NB4 (cell line): ENCODE data around the gene WFS1.

ENCODE experiments used
- MAX ChIP-seq: IDR thresholded peaks from 2 replicates; pipeline ENCODE4 v1.6.1; 2011; ENCODE audit warnings: low read depth, low read length
- MYC ChIP-seq: IDR thresholded peaks from 2 replicates; pipeline ENCODE4 v1.6.1; 2011; ENCODE audit warnings: low read depth, low read length
- POLR2A ChIP-seq: IDR thresholded peaks from 2 replicates; pipeline ENCODE4 v1.6.1; 2011; ENCODE audit warnings: mild to moderate bottlenecking; ENCODE audit not compliant: insufficient read length; ENCODE audit errors: extremely low read depth
- TF ChIP-seq, protein P1 (sequence below): IDR thresholded peaks from one replicate; pipeline ENCODE4 v1.5.1; 2012; ENCODE audit warnings: low read depth, low read length

DNA sequence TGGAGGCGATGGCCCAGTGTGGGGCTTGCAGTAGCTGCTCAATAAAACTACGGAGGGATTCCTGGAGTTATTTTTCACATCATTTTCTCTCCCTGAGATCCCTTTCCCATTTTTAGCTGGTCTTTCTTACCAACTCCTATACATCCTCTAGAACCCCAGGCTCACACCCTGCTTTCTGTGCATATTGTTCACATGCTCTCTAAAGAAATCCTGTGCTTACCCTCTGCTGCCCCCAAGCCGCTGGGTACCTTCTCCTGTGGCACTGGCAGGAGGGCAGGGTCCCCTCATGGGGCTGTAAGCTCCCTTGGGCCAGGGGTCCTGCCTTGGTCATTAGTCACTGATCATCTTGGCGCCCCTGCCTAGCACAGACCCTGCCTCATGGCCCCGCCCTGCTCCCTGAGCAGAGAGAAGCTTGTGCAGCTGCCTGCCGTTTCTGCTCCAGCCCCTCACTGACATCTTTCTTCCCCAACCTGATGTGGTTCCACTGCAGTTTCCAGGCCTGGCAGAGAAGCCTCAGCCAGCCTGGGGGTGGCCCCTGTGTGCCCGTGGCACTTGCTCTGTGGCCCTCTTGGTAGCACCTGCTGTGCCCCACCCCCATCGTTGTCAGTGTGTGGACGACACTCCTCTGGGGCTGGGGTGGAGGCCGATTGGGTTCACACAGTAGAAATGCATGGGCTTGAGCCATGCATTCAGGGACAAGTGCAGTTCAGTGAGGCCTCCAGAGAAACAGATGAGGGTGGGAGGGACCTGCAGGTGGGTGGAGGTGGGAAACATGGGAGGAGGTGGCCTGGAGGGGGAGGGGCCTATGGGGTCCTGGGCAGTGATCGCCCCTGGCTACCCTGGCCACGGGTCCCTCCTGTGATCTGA, 69.5 kb downstream of the WFS1 start:
- TF ChIP-seq, protein P1, sequence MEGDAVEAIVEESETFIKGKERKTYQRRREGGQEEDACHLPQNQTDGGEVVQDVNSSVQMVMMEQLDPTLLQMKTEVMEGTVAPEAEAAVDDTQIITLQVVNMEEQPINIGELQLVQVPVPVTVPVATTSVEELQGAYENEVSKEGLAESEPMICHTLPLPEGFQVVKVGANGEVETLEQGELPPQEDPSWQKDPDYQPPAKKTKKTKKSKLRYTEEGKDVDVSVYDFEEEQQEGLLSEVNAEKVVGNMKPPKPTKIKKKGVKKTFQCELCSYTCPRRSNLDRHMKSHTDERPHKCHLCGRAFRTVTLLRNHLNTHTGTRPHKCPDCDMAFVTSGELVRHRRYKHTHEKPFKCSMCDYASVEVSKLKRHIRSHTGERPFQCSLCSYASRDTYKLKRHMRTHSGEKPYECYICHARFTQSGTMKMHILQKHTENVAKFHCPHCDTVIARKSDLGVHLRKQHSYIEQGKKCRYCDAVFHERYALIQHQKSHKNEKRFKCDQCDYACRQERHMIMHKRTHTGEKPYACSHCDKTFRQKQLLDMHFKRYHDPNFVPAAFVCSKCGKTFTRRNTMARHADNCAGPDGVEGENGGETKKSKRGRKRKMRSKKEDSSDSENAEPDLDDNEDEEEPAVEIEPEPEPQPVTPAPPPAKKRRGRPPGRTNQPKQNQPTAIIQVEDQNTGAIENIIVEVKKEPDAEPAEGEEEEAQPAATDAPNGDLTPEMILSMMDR, result no peak
- TF ChIP-seq POLR2A (no peak), MAX (no peak), MYC (no peak)
